Right hindlimb (tissue), 1 donor: Measurements from ENCODE around the gene MAPK8.
"Not testable (repeated sequence)": the region's sequence is repeated elsewhere in the genome, so short reads cannot be mapped to it uniquely, and the experiment has no call there.

Experiments
- DNase-seq: peaks from one replicate; pipeline ENCODE4 v3.0.0-alpha.2; 2018

MAPK8 gene

DNA sequence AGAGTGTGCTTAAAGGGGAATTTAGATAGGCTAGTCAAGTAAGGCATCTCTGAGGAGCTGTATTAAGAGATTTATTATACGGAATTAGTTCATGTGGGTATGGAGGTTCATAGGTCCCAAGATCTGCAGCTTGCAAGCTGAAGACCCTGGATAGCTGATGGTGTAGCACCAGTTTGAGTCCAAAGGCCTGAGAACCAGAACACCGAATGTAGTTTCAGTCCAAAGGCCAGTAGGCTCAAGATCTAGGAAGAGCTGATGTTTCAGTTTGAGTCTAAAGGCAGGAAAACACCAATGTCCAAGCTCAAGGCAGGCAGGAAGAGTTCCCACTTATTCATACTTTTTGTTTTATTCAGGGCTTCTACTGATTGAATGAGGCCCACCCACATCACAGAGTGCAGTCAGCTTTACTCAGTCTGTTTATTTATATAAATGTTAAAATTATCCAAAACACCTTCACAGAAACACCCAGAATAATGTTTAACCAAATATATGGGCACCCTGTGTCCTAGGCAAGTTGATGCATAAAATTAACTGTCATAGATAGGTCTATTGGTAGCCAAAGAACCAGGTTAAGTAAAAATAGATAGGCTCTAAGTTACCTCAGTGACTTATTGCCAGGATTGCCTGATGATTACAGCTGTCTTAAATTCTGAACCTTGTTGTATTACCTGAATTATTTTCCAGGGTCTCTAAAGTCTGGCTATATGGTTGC, 83.5 kb downstream of the MAPK8 start:
- DNase-seq, result no peak

DNA sequence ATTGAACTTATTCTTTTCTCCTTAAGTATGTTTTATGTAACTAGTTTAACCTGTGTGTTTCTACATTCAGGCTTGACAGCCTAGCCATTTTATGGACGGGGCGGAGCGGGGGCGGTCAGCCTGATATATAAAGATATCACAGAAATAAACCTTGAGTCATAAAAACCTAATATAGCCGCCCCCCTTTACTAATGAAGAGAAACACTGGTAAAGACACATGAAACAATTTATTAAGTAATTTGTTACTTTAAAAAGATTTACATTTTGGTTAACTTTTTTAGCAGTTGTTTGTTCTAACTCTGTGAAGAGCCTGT, 84.0 kb downstream of the MAPK8 start:
- no peak for DNase-seq

DNA sequence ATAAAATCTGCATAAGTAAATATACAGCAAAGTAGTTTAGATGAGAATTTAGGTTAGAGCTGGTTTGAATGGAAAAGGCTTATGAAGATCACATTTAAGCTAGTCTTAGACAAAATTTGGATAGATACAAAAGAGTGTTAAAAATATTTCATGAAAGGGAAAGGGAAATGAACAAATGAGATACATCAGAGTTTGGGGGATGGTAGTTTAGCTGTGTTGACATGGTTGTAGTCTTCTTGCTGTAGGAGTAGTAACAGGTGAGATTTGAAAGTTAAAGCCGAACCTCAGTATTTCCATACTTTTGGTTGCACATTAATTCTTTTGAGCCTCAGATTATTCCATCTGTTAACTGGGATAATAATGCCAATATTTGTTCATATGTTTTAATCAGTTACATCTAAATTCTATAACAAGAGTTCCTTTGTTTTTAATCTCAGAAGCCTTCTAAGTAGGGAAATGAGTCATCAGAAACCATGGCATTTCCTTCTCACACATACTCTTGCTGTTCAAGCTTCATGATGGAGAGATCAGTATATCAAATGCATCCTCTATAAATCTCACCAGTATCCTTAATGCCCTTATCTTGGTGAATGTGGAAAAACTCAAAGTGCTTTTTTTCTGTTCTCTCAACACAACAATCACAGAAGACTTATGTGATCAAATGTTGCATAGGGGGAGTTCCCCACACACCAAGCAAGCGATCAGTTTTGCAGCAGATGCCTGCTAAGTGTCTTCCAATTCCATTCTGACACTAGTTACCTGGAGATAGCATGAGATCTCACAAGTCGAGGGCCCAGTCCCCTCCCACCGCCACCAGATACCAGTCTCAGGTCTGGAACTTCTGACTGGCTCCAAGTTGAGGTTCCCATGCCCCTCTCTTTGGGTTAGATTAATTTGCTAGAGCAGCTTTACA, 84.7 kb downstream of the MAPK8 start:
- no peak for DNase-seq

DNA sequence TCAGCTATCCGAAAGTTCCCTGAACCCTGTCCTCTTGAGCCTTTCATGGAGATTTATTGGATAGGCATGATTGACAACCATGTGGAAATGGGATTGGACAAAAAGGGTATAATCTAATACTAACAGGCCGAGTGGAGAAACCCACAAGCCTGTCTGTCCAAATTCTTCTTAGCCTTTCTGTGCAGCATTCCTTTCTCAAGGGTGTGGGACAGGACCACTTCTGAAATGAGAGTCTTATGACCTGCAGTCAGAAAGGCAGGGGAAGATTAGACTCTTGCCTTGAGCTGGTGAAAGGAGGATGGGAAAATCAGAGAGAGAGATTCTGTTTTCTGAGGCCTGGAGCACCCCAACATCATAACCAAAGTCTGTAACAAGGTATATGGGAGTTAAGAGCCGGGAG, 85.5 kb downstream of the MAPK8 start:
- DNase-seq, result no peak

DNA sequence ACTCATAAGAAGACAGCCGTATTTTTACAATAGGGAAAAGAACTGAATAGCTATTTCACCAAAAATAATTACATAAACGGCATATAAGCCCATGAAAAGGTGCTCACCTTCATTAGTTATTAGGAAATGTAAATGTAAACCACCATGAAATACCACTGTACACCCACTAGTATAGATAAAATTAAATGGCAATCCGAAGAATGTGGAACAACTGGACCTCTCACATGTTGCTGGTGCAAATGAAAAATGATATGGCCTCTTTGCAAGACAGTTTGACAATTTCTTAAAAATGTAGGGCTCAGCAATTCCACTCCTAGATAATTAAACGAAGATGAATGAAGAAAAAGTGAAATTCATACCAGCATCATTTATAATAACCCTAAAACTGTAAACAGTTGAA, 91.8 kb downstream of the MAPK8 start:
- DNase-seq, result no peak

DNA sequence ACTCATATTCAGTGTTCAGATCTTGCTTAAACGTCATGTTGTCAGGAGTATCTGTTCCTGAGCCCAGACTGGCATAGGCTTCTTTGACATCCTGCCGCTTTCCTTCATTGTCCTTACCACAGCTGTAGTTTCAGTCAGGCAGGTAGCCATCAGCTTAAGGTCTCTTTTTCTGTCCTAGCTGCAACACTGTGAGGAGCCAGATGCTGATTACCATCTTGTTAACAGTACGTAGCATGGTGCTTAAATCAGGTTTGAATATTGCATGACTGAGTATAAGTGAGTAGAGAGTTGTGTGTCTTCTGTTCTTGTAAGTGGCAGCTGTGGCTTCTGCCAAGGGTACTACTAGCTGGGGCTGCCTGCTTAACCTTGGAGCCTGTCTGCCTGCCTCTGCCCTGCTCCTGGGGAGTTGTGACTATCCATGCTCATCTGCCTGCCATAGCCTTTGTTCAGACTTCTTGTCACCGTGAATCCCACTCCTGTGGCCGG, 92.6 kb downstream of the MAPK8 start:
- DNase-seq, result no peak

DNA sequence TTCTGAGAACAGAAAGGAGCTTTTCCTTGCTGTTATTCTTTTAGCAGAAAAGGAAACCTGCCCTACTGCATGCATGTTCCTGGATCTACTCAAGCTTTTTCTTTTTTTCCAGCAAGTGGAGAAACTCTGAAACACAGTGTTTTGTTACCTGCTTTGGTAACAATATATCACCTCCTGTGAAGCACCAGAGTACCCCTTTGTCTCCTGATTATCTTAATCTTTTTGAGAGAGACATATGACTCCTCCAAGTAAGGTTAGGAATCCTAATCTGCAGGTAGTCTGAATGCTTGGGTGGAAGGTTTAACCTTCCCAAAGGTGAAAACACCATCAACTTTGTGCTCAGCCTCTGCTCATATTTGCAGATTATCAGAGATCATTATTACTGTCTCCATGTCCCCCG, 93.1 kb downstream of the MAPK8 start:
- DNase-seq, result no peak

DNA sequence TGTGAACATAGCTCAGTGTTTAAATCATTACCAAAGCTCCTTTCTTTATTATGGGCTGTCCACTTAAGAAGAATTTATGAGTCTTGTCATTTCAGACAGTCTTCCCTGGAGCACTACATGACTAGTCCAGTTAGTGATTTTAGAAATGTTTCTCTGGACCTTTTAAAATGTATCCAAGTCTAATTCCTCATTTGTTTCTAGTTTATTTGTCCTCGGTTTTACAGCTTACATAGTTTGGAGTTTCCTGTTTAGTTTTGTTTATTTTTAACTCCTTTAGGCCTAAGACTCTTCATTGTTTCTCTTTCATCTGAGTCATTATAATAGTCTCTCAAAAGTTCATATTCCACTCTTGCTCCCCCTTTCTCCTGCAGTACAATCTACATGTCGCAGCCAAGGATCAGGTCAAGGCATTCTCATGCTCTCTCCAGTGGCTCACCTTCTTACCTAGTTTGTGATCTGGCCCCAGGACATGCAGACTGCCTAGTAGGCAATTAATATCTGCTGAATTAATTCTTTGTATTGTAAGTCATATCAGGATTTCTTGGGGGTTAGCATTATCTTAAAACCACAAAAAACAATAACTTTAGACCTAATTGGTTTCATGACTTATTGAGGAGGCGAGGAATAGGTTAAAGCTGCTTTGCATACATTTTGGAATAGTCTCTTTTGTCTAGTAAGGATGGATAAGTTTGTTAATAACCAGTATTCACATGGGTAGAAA, 93.8 kb downstream of the MAPK8 start:
- no peak for DNase-seq

DNA sequence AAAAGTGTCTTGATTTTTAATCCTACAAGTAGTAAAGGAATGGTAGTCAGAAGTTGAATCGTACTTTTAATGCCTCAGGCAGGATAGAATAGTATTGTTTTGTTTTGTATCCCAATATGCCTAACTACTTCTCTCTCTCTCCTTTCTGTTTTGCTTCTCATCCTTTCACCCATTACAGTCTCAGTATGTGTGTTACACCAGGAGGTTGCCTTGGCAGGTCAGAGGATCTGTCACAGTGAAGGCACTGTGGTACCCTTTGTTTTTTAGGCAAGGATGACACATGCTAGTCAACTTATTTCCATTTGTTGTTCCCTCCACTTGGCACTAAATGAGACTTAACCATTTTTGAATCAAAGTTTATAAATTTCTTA, 94.4 kb downstream of the MAPK8 start:
- DNase-seq, result no peak

DNA sequence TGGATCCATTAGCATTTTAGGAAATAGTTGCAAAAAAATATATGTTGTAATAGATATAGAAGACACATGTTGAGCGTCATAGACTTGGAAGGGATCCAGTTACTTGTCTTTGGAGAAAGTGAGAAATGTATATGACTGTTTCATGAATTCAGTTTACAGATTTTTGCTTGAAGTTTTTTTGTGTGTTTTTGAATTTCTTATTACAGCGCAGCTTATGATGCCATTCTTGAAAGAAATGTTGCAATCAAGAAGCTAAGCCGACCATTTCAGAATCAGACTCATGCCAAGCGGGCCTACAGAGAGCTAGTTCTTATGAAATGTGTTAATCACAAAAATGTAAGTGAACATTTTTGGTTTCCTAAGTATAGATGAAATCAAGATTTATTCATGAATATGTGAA, 98.2 kb downstream of the MAPK8 start:
- no peak for DNase-seq

DNA sequence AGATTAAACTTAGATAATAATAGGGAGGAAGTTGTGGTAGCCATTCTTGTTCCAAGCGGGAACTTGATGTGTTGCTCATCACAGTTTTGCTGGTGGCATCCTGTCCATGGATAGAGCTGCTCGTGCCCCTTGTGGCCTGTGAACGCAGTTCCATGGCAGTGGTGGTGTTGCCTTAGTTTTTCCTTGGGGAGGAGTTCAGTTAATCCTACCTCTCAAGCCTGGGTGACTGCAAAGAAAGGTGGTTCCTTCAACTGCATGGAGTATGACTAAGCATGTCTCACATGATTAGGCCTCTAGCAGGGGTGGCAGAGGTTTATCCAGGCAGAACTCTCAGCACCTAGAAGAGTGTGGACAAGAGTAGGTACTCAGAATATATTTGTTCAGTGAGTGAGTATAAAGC, 99.7 kb downstream of the MAPK8 start:
- no peak for DNase-seq

DNA sequence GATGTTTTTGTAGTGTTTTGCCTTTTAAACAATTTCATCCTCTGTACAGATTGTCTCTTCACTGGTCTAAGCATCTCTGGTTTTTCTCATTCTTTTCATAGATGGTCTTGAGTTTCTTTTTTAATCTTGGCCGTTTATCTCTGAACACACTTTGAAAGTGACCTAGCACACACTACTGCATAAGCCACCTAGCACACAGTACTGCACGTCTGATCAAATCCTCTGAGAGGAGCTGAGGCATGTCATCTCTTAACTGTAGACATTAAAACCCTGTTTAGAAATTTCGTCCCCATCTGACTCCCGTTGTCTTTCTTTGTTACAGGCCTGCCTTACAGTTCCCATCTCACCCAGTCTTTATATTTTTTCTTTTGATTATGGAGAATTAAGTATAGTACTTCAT, 100.2 kb downstream of the MAPK8 start:
- DNase-seq, result no peak

DNA sequence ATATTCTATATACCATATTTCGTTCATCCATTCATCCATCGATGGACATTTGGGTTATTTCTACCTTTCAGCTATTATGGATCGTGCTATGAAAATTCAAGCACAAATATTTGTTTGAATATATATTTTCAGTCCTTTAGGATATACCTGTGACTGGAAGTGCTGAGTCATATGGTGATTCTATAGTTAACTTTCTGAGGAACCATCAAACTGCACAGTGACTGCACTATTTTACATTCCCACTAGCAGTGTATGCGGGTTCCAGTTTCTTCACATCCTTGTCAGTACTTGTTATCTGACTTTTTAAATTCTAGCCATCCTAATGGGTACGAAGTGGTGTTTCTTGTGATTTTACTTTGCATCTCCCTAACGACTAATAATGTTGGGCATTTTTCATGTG, 104.0 kb downstream of the MAPK8 start:
- no peak for DNase-seq

DNA sequence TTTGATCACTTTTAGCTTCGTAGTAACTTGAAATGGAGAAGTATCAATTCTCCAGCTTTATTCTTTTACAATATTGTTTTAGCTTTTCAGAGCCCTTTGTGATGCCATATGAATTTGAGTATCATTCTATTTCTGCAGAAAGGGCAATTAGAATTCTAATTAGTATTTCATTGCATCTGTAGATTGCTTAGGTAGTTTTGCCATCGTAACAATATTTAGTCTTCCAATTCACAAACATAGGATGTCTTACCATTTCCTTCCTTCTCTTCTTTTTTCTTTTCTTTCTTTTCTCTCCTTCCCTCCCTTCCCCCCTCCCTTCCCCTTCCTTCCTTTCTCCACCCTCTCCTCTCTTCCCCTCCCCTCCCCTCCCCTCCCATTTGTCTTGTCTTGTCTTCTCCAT, 105.0 kb downstream of the MAPK8 start:
- no peak for DNase-seq

DNA sequence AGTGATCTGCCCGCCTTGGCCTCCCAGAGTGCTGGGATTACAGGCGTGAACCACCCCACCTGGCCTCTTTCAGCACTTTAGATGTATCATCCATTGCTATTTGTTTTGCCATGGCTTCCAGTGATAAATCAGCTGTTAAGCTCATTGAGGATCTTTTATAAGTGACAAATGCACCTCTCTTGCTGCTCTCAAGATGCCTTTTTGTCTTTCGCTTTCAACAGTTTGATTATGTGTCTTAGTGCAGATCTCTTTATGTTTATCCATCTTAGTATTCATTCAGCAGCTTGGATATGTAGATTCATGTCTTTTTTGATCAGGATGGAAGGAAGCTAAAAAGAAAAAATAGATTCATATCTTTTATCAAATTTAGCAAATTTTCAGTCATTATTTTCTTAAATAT, 105.6 kb downstream of the MAPK8 start:
- no peak for DNase-seq

DNA sequence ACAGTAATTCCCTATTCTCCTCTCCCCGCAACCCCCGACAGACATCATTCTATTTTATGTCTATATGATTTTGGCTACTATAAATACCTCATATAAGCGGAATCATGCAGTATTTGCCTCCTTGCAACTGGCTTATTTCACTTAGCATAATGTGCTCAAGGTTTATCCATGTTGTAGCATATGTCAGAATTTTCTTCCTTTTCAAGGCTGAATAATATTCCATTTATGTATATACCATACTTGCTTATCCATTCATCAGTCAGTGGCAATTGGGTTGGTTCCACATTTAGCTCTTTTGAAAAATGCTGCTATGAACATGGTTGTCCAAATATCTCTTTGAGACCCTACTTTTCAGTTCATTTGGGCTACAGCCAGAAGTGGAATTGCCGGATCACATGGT, 106.5 kb downstream of the MAPK8 start:
- DNase-seq, result no peak

DNA sequence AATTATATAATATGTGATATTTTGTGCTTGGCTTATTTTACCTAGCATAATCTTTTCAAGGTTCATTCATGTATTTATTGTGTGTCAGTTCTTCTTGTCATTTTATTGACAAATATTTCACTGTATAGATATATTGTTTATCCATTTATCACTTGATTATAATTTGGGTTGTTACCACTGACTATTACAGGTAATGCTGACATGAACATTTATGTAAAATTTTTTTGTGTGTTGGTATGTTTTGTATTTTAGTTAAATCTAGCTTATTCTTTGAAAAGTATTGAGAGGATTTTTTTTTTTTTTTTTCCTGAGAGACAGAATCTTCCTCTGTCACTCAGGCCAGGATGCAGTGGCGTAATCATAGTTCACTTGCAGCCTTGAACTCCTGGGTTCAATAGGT, 107.7 kb downstream of the MAPK8 start:
- DNase-seq, result no peak

DNA sequence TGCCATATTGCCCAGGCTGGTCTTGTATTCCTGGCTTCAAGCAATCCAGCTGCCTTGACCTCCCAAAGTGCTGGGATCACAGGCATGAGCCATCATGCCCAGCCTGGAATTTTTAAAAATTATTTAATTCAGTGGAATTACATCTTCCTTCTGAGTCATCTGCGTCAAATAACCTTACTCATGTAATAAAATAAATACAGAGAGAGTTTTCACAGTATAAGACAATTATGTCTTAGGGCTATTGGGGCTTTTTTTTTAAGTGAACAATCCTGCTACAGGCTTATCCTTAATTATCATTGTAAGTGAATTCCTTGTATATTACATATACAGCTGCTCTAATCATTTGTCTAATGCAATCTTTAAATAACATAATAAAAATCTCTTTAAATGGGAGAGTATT, 108.3 kb downstream of the MAPK8 start:
- no peak for DNase-seq

DNA sequence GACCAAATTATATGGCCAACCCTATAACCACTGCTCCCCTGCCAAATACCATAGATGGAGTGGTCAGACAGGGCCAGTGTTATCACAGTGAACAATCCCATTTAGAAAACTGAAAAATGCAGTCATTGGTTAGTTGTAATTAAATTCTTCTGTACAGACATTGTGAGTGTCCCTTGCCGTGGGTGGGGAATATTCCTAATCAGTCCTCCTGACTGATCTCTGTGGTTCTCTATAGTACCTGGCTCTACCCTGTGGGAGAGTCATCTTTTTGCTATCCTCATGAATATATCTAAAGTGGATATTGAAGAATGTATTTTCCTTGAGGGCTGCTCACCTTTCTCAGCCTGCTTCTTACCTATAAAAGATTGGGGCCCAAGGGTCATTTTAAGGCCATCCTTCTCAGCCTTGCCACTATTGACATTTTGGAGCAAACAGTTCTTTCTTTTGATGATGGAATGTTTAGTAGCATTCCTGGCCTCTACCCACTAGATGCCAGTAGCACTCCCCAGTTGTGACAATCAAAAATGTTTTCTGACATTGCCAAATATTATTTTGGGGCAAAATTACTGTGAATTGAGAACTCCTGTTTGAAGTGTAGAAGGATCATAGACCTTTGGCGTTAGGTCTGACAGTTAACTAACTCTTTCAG, 110.2 kb downstream of the MAPK8 start:
- DNase-seq, result no peak

DNA sequence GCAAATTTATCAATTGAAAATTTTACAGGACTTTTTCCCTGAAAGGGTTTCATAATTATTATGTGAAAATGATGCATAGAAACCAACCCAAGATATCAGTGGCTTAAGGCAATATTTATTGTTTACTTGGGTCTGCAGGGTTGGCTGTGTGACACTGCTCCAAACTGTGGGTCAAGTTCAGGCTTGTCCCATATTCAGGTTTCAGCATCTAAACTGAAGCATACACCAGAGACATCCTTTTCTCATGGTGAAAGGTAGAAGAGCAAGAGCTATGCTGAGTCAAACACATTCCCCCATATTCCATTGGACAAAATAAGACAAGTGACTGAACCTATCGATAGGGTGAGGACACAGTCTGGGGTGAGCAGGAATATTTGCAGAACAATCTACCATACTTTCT, 110.9 kb downstream of the MAPK8 start:
- DNase-seq, result no peak

DNA sequence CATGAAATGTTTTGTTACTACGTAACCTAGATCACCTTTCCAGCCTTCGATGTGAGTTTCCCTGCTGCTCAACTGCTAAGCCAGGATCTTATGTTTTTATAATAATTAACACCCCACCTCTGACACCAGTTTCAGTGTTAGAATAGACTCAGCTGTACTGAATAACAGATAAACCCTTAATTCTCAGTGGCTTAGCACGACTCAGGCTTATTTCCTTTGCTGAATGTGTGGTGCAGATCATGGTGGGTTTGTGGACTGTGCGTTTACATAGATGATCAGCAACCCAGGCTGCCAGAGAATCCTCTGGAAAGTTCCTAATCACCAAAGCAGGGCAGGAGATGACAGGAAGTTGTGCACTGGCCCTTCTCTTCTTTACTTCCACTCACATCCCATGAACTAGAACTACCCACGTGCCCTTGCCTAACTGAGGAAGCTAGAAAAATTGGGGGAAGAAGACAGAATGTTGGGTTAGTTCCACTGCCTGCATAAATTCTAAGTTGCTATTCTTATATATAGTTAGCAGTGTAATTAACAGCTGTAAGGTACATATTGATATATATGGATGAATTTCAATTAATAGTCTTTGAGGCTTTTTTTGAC, 111.8 kb downstream of the MAPK8 start:
- DNase-seq, result no peak

DNA sequence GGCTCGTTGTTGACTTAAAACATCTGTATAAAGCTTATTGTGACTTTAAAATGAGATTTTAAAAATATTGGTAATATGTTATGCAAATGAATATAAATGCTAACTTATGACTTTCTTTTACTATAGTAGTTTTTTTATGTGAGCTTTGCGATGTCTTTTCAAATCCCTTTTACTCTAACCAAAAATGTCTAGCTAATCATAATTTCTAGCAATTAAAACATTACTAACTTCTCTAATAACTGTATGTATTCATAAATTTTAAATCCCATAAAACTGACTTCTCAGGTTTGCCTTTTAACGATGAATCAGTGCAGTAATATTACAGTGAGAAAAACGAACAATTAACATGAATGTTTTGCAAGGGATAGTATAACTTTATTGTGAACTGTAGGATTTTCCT, 113.2 kb downstream of the MAPK8 start:
- no peak for DNase-seq

DNA sequence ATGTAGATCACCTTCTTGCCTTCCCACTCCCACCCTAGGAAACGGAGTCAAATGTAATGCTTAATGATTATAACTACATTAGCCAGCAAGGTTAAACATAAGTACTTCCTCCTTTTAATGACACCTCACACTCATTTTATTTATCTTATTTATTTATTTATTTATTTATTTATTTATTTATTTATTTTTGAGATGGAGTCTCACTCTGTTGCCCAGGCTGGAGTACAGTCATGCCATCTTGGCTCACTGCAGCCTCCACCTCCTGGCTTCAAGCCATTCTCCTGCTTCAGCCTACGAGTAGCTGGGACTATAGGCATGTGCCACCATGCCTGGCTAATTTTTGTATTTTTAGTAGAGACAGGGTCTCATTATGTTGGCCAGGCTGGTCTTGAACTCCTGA, 115.4 kb downstream of the MAPK8 start:
- not testable (repeated sequence) for DNase-seq
